Mesenchymal stem cell (in vitro differentiated cells and primary cell): Measurements from ENCODE around the gene ATP5F1D.

ENCODE experiments used
- DNase-seq: peaks from one replicate; pipeline ENCODE4 v3.0.0-alpha.2; 2013
- H2AFZ ChIP-seq: one replicate; pipeline ENCODE4 v1.6.1; 2013; ENCODE audit warnings: low read depth, mild to moderate bottlenecking, control low read depth, inconsistent platforms, low read length, moderate library complexity
- H2AK5ac ChIP-seq: 2 replicates; pipeline ENCODE4 v1.6.1; 2013; ENCODE audit warnings: low read length, moderate library complexity, mild to moderate bottlenecking, inconsistent platforms; ENCODE audit not compliant: severe bottlenecking
- H2BK120ac ChIP-seq: one replicate; pipeline ENCODE4 v1.6.1; 2013; ENCODE audit warnings: low read depth, mild to moderate bottlenecking, inconsistent platforms, low read length, moderate library complexity
- H2BK12ac ChIP-seq, 2 experiments: one replicate each; pipeline ENCODE4 v1.6.1; 2013; ENCODE audit warnings: inconsistent platforms in 2 of 2, low read length in 2 of 2, mild to moderate bottlenecking in 2 of 2, moderate library complexity in 2 of 2, control low read depth in 1 of 2
- H2BK15ac ChIP-seq: one replicate; pipeline ENCODE4 v1.6.1; 2013; ENCODE audit warnings: mild to moderate bottlenecking, low read depth, inconsistent platforms; ENCODE audit not compliant: poor library complexity, severe bottlenecking
- H2BK5ac ChIP-seq: 2 replicates; pipeline ENCODE4 v1.6.1; 2013; ENCODE audit warnings: low read depth, mild to moderate bottlenecking, low read length, control low read depth, inconsistent platforms; ENCODE audit not compliant: poor library complexity, severe bottlenecking
- H3K14ac ChIP-seq, 2 experiments: one replicate each; pipeline ENCODE4 v1.6.1; 2013; ENCODE audit warnings: inconsistent platforms in 2 of 2, low read length in 2 of 2, control low read depth in 1 of 2, mild to moderate bottlenecking in 1 of 2, moderate library complexity in 1 of 2
- H3K18ac ChIP-seq, 2 experiments: one replicate each; pipeline ENCODE4 v1.6.1; 2013; ENCODE audit warnings: inconsistent platforms in 2 of 2, low read length in 2 of 2, control low read depth in 1 of 2, low read depth in 1 of 2, mild to moderate bottlenecking in 1 of 2
- H3K23ac ChIP-seq, 2 experiments: one replicate each; pipeline ENCODE4 v1.6.1; 2013; ENCODE audit warnings: inconsistent platforms in 2 of 2, low read length in 2 of 2, mild to moderate bottlenecking in 2 of 2, moderate library complexity in 2 of 2, control low read depth in 1 of 2
- H3K27ac ChIP-seq: 2 replicates; pipeline ENCODE4 v1.5.1; 2013; ENCODE audit warnings: mild to moderate bottlenecking, moderate library complexity, low read length, control low read depth, inconsistent platforms; ENCODE audit not compliant: poor library complexity, severe bottlenecking
- H3K27me3 ChIP-seq, 2 experiments: 2 replicates each; pipeline versions ENCODE4 v1.6.1 to v1.7.0; 2013; ENCODE audit warnings: low read length in 2 of 2, mild to moderate bottlenecking in 2 of 2, moderate library complexity in 2 of 2, control low read depth in 1 of 2, inconsistent platforms in 1 of 2; ENCODE audit not compliant: control insufficient read depth in 1 of 2, insufficient read depth in 1 of 2
- H3K36me3 ChIP-seq, 2 experiments: 2 replicates each; pipeline versions ENCODE4 v1.6.1 to v1.7.0; 2013; ENCODE audit warnings: low read length in 2 of 2, control low read depth in 1 of 2, inconsistent platforms in 1 of 2, low read depth in 1 of 2, mild to moderate bottlenecking in 1 of 2; ENCODE audit not compliant: insufficient read depth in 2 of 2, control insufficient read depth in 1 of 2
- H3K4ac ChIP-seq, 2 experiments: one replicate each; pipeline ENCODE4 v1.6.1; 2013; ENCODE audit warnings: inconsistent platforms in 2 of 2, low read length in 2 of 2, mild to moderate bottlenecking in 2 of 2, moderate library complexity in 2 of 2, control low read depth in 1 of 2, low read depth in 1 of 2
- H3K4me1 ChIP-seq: 2 replicates; pipeline ENCODE4 v1.6.1; 2013; ENCODE audit warnings: low read depth, low read length, control low read depth; ENCODE audit not compliant: control insufficient read depth, insufficient read depth
- H3K4me2 ChIP-seq: 2 replicates; pipeline ENCODE4 v1.6.1; 2013; ENCODE audit warnings: low read length, mild to moderate bottlenecking, inconsistent platforms; ENCODE audit not compliant: poor library complexity, severe bottlenecking
- H3K4me3 ChIP-seq, 2 experiments: 2 replicates each; pipeline versions ENCODE4 v1.5.1 to v1.7.0; 2013; ENCODE audit warnings: low read length in 2 of 2, mild to moderate bottlenecking in 2 of 2, control low read depth in 1 of 2, low read depth in 1 of 2; ENCODE audit not compliant: insufficient read depth in 1 of 2
- H3K79me1 ChIP-seq: replicated peaks from 2 replicates; pipeline ENCODE4 v1.6.1; 2013; ENCODE audit warnings: mild to moderate bottlenecking, control low read depth, low read length, inconsistent platforms; ENCODE audit not compliant: poor library complexity, severe bottlenecking
- H3K9ac ChIP-seq: 2 replicates; pipeline ENCODE4 v1.7.0; 2013; ENCODE audit warnings: mild to moderate bottlenecking, low read length, moderate library complexity
- H3K9me3 ChIP-seq: 2 replicates; pipeline ENCODE4 v1.7.0; 2013; ENCODE audit warnings: mild to moderate bottlenecking, low read length; ENCODE audit not compliant: control insufficient read depth
- H4K8ac ChIP-seq: one replicate; pipeline ENCODE4 v1.6.1; 2013; ENCODE audit warnings: inconsistent platforms, mild to moderate bottlenecking, low read length, moderate library complexity
- H4K91ac ChIP-seq: one replicate; pipeline ENCODE4 v1.6.1; 2013; ENCODE audit warnings: mild to moderate bottlenecking, low read length, inconsistent platforms
- WGBS: methylation state at CpG from one replicate; pipeline ENCODE4 v1.1.7; 2013; ENCODE audit warnings: mixed read lengths; 5-methylcytosine and 5-hydroxymethylcytosine counted together

The ATP5F1D gene

GRCh38 chr19:1269065-1269477 is 27.5 kb downstream of the ATP5F1D start, which contains the start of gene CIRBP:
CIRBP (plus strand) TSS chr19:1269332; CDS start chr19:1270934, 1,602 bp downstream.
- Histone ChIP-seq H3K14ac (peak within 1 kb of the TSS in 1 of 2 experiments; percentile 72), H3K36me3 (peaks cover 34 to 45% of the 10 kb centered on the region in 2 experiments), H3K9me3 (no peaks in the 10 kb centered on the region), H4K91ac (peak within 1 kb of the TSS; percentile 97), H3K27me3 (no peaks in the 10 kb centered on the region), H3K4me1 (peaks cover 68% of the 10 kb centered on the region), H2BK15ac (peak within 1 kb of the TSS; percentile 68), H3K4me3 (peak within 1 kb of the TSS; percentile 82 to 85), H2AK5ac (peak within 1 kb of the TSS; percentile 96), H2AFZ (no peak within 1 kb of the TSS), H3K23ac (peak within 1 kb of the TSS in 1 of 2 experiments; percentile 78), H2BK12ac (peak within 1 kb of the TSS in 1 of 2 experiments; percentile 87), H3K9ac (peak within 1 kb of the TSS; percentile 97), H3K79me1 (peaks cover 8% of the 10 kb centered on the region), H3K4ac (peak within 1 kb of the TSS; percentile 93 to 96), H2BK120ac (peak within 1 kb of the TSS; percentile 94), H2BK5ac (peak within 1 kb of the TSS; percentile 92), H3K18ac (peak within 1 kb of the TSS; percentile 96 to 99), H4K8ac (peak within 1 kb of the TSS; percentile 85), H3K27ac (peak within 1 kb of the TSS; percentile 98), H3K4me2 (peak within 1 kb of the TSS; percentile 70)
- DNase-seq, result peak; percentile 99
- WGBS, result under 1% methylated on average over 47 of the region's 50 CpGs

GRCh38 chr19:1269478-1270212 is 28.1 kb downstream of the ATP5F1D start:
- DNase-seq, result peak; percentile 90
- H3K27me3 ChIP-seq, result no peaks in the 10 kb centered on the region
- peak overlapping the region; percentile 97 for H3K9ac ChIP-seq
- H3K4ac ChIP-seq, result peak overlapping the region; percentile 93 to 96
- peak overlapping the region; percentile 98 for H3K27ac ChIP-seq
- H4K8ac ChIP-seq, result peak overlapping the region; percentile 85
- H3K18ac ChIP-seq, result peak overlapping the region; percentile 96 to 99
- H3K79me1 ChIP-seq, result peaks cover 8% of the 10 kb centered on the region
- peak overlapping the region; percentile 70 for H3K4me2 ChIP-seq
- peak overlapping the region; percentile 82 to 85 for H3K4me3 ChIP-seq
- peak overlapping the region; percentile 96 for H2AK5ac ChIP-seq
- H3K9me3 ChIP-seq, result no peaks in the 10 kb centered on the region
- no peak overlapping the region for H2AFZ ChIP-seq
- H4K91ac ChIP-seq, result peak overlapping the region; percentile 97
- H2BK5ac ChIP-seq, result peak overlapping the region; percentile 92
- WGBS, result 1% methylated on average over 49 of the region's 64 CpGs
- H3K36me3 ChIP-seq, result peaks cover 40 to 48% of the 10 kb centered on the region in 2 experiments
- peak overlapping the region; percentile 68 for H2BK15ac ChIP-seq
- peaks cover 68% of the 10 kb centered on the region for H3K4me1 ChIP-seq
- H2BK120ac ChIP-seq, result peak overlapping the region; percentile 94
- H2BK12ac ChIP-seq, result no peak overlapping the region
- peak overlapping the region in 1 of 2 experiments; percentile 78 for H3K23ac ChIP-seq
- peak overlapping the region in 1 of 2 experiments; percentile 72 for H3K14ac ChIP-seq

- H3K79me1 ChIP-seq, result peaks cover 8% of the 10 kb centered on the region
- no peaks in the 10 kb centered on the region for H3K27me3 ChIP-seq
- peak overlapping the region; percentile 96 for H2AK5ac ChIP-seq
- peaks cover 67% of the 10 kb centered on the region for H3K4me1 ChIP-seq
- H3K36me3 ChIP-seq, result peaks cover 43 to 48% of the 10 kb centered on the region in 2 experiments
- no peak overlapping the region for H2BK12ac ChIP-seq
- H3K18ac ChIP-seq, result peak overlapping the region; percentile 96 to 99
- peak overlapping the region; percentile 98 for H3K27ac ChIP-seq
- H3K9me3 ChIP-seq, result no peaks in the 10 kb centered on the region
- H4K8ac ChIP-seq, result peak overlapping the region; percentile 70
- H3K4me3 ChIP-seq, result peak overlapping the region; percentile 82 to 85
- H3K14ac ChIP-seq, result peak overlapping the region in 1 of 2 experiments; percentile 72
- H3K4me2 ChIP-seq, result peak overlapping the region; percentile 70
- H3K9ac ChIP-seq, result peak overlapping the region; percentile 97
- no peak for DNase-seq
- no peak overlapping the region for H2AFZ ChIP-seq
- H2BK5ac ChIP-seq, result peak overlapping the region; percentile 92
- H2BK120ac ChIP-seq, result peak overlapping the region; percentile 94
- H2BK15ac ChIP-seq, result no peak overlapping the region
- peak overlapping the region in 1 of 2 experiments; percentile 2 for H3K23ac ChIP-seq
- WGBS, result 46% methylated on average over 6 of the region's 8 CpGs
- H4K91ac ChIP-seq, result peak overlapping the region; percentile 94
- H3K4ac ChIP-seq, result peak overlapping the region; percentile 93 to 96
Observed at GRCh38 chr19:1270213-1270853, 28.8 kb downstream of the ATP5F1D start.
